AG04450 (cell line): Measurements from ENCODE around the gene MAPRE3. TPM values are rescaled to one million over a fixed set of nuclear protein-coding genes. Genes with fewer than 3 reads are reported as not detected.

Experiments
- CTCF ChIA-PET: fragments of 300-600, 350-600 bp; formaldehyde crosslinking; extraction: SDS; loops from one replicate; lab custom pipeline; 2022; ENCODE audit warnings: antibody characterized with exemption, inconsistent platforms; lab: Charles Lee
- POLR2A ChIA-PET: fragments of 350-600 bp; formaldehyde crosslinking; extraction: SDS; loops from one replicate; lab custom pipeline; 2021; ENCODE audit warnings: antibody characterized with exemption, inconsistent platforms; lab: Yijun Ruan, JAX
- DNase-seq: peaks from one replicate; pipeline ENCODE4 v3.0.0-alpha.2; 2011; ENCODE audit warnings: low read depth, low spot score
- H3K27ac ChIP-seq: one replicate; pipeline ENCODE4 v1.5.1; 2012; ENCODE audit warnings: low read depth, low read length, control low read depth
- H3K27me3 ChIP-seq: one replicate; pipeline ENCODE4 v1.6.0; 2012; ENCODE audit warnings: low read length; ENCODE audit not compliant: control insufficient read depth, insufficient read depth
- H3K4me3 ChIP-seq: 2 replicates; pipeline ENCODE4 v1.5.1; 2011; ENCODE audit warnings: mild to moderate bottlenecking, low read depth, low read length, control low read depth
- H3K9me3 ChIP-seq: 2 replicates; pipeline ENCODE4 v1.5.1; 2012; ENCODE audit warnings: low read length; ENCODE audit not compliant: control insufficient read depth, insufficient read depth
- polyA plus RNA-seq: library from polyadenylated mRNA; depleted of rRNA; stranded (reverse); fragments of >200 nt; gene quantifications from 2 replicates; pipeline ENCODE4 v1.2.3, GENCODE V29; 2011
- TF ChIP-seq, protein P1 (sequence below): IDR thresholded peaks from 2 replicates; pipeline ENCODE4 v1.5.1; 2011; ENCODE audit warnings: low read depth, low read length, control low read depth, inconsistent platforms

The MAPRE3 gene
- polyA plus RNA-seq, 1 experiment, result 16.8 TPM

GRCh38 chr2:26957534-26957933 is 12.9 kb upstream of the MAPRE3 start:
- no peak for DNase-seq
- Histone ChIP-seq H3K9me3 (no peaks in the 10 kb centered on the region), H3K4me3 (no peak overlapping the region), H3K27ac (no peak overlapping the region), H3K27me3 (peaks cover 51% of the 10 kb centered on the region)
- TF ChIP-seq, protein P1, sequence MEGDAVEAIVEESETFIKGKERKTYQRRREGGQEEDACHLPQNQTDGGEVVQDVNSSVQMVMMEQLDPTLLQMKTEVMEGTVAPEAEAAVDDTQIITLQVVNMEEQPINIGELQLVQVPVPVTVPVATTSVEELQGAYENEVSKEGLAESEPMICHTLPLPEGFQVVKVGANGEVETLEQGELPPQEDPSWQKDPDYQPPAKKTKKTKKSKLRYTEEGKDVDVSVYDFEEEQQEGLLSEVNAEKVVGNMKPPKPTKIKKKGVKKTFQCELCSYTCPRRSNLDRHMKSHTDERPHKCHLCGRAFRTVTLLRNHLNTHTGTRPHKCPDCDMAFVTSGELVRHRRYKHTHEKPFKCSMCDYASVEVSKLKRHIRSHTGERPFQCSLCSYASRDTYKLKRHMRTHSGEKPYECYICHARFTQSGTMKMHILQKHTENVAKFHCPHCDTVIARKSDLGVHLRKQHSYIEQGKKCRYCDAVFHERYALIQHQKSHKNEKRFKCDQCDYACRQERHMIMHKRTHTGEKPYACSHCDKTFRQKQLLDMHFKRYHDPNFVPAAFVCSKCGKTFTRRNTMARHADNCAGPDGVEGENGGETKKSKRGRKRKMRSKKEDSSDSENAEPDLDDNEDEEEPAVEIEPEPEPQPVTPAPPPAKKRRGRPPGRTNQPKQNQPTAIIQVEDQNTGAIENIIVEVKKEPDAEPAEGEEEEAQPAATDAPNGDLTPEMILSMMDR, result no peak
- ChIA-PET POLR2A (no interaction called here), CTCF (interaction anchor here (1.0 kb wide), 1 partner anchor 61 kb away, joined by 3 read pairs; no protein-coding TSS in a partner anchor)

DNA sequence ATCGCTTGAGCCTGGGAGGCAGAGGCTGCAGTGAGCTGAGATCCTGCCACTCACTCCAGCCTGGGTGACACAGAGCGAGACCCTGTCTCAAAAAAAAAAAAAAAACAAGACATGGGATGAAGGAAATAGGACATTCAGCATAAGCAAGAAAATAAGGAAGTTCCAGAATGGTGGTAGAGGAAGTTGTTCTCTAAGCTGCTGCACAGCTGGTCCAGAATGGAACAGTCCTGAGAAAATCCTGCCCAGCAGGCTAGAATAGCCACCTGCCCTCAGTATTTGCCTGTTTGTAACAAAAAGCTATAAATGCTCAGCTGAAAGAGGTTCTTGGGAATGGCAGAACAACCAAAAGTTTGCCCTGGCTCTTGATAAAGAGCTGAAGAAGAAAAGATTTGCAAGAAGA is 11.1 kb upstream of the MAPRE3 start:
- TF ChIP-seq, protein P1, result no peak
- no peak for DNase-seq

DNA sequence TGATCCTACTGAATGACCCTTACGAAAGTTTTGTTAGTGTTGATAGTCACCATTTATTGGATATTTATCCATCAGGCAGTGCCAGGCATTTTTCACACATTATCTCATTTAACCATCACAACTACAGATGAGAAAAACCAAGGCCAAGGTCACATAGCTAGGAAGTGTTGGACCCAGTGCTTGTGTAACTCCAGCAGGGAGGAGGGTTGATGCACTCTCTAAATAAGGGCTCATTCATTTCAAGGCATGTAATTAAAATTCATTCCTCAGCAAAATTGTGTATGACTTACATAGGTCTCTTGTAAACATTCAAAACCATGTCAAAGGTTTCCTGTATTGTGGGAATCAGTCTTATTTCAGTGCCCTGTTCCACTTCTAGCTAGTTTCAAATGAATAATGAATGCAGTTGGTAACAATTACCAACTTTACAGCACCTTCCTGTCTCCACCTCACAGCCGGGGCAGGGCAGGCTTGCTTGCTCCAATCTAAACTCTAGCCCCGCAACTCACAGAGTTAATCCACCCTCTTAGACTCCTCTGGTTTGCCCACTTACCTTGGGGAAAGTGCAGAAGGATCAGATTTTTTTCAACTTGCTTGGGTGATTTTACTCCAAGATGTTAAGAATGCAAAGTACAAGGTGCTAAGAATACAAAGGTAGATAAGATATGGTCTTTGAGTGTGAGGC is 5.8 kb upstream of the MAPRE3 start:
- ChIA-PET CTCF (interaction anchor here (7.7 kb wide), 1 partner anchor 53 kb away, joined by 250 read pairs; no protein-coding TSS in a partner anchor), POLR2A (interaction anchor here (0.6 to 0.7 kb wide), 2 partner anchors 81 to 694 kb away, joined by 3 to 4 read pairs; no protein-coding TSS in a partner anchor)
- Histone ChIP-seq H3K27me3 (peaks cover 19% of the 10 kb centered on the region), H3K4me3 (no peak overlapping the region), H3K27ac (no peak overlapping the region), H3K9me3 (no peaks in the 10 kb centered on the region)
- no peak for DNase-seq
- TF ChIP-seq, protein P1, result no peak

More for the DNA sequence above, 11.1 kb upstream of the MAPRE3 start:
- ChIA-PET CTCF (interaction anchor here (1.1 to 7.7 kb wide), 5 partner anchors 9 to 113 kb away, joined by 4 to 250 read pairs (median 8); no protein-coding TSS in a partner anchor), POLR2A (interaction anchor here (0.6 kb wide), 1 partner anchor 109 kb away, joined by 4 read pairs; no protein-coding TSS in a partner anchor)
- Histone ChIP-seq H3K27ac (no peak overlapping the region), H3K4me3 (no peak overlapping the region), H3K9me3 (no peaks in the 10 kb centered on the region), H3K27me3 (peaks cover 46% of the 10 kb centered on the region)

DNA sequence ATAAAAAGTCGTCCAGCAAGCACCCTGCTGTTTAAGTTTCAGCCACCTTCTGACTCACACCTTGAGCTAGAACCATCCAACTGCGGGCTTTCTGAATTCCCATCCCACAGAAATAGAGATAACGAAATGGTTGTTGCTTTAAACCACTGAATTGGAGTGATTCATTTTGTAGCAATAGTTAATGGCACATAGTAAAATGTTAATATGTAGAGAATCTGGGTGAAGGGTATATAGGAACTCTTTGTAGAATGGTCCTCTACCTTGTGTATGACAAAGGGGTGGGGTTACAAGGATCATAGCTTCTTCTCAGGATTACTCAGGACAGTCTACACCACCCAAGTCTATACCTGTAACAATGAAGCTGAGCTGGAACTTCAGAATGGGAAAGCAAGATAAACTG is 2.4 kb upstream of the MAPRE3 start:
- Histone ChIP-seq H3K27me3 (peaks cover 2% of the 10 kb centered on the region), H3K9me3 (no peaks in the 10 kb centered on the region), H3K27ac (no peak overlapping the region), H3K4me3 (no peak overlapping the region)
- no peak for DNase-seq
- TF ChIP-seq, protein P1, result no peak
- ChIA-PET CTCF (interaction anchor here (0.9 to 1.8 kb wide), 5 partner anchors 9 to 122 kb away, joined by 3 to 15 read pairs (median 7); no protein-coding TSS in a partner anchor), POLR2A (no interaction called here)
